HG03175 (cell line): Measurements from ENCODE around the gene VAMP5.
"Not testable (repeated sequence)": the region's sequence is repeated elsewhere in the genome, so short reads cannot be mapped to it uniquely, and the experiment has no call there.

Experiments
- ATAC-seq: cut with Tn5 transposase; IDR thresholded peaks from one replicate; pipeline ENCODE4 v1.9.1; 2021; ENCODE audit warnings: mild to moderate bottlenecking, moderate library complexity; ENCODE audit not compliant: unreplicated experiment

Gene VAMP5

GRCh38 chr2:85549826-85550225 is 34.4 kb upstream of the VAMP5 start:
- no peak for ATAC-seq

GRCh38 chr2:85550486-85550885 is 33.7 kb upstream of the VAMP5 start:
- ATAC-seq = no peak

GRCh38 chr2:85551698-85552678 is 32.2 kb upstream of the VAMP5 start:
- ATAC-seq = peak; percentile 82

GRCh38 chr2:85553184-85553583 is 31.0 kb upstream of the VAMP5 start:
- no peak for ATAC-seq

GRCh38 chr2:85554980-85555612 is 29.1 kb upstream of the VAMP5 start:
- ATAC-seq = no peak

GRCh38 chr2:85557130-85557529 is 27.1 kb upstream of the VAMP5 start:
- ATAC-seq = no peak

GRCh38 chr2:85558160-85558559 is 26.1 kb upstream of the VAMP5 start:
- ATAC-seq = no peak

- not testable (repeated sequence) for ATAC-seq
Observed at GRCh38 chr2:85560403-85560726, 23.9 kb upstream of the VAMP5 start.

GRCh38 chr2:85560812-85561279 is 23.4 kb upstream of the VAMP5 start:
- ATAC-seq = peak; percentile 11

GRCh38 chr2:85561280-85562212 is 22.7 kb upstream of the VAMP5 start, which contains the start of gene GGCX:
GGCX (minus strand) TSS chr2:85561493; CDS start chr2:85561428, 65 bp downstream.
- peak; percentile 96 for ATAC-seq

- no peak for ATAC-seq
Observed at GRCh38 chr2:85564144-85564563, 20.1 kb upstream of the VAMP5 start.

GRCh38 chr2:85566265-85566664 is 18.0 kb upstream of the VAMP5 start:
- ATAC-seq = no peak

GRCh38 chr2:85575739-85576138 is 8.5 kb upstream of the VAMP5 start:
- no peak for ATAC-seq

GRCh38 chr2:85577063-85577385 is 7.2 kb upstream of the VAMP5 start:
- no peak for ATAC-seq

- ATAC-seq = peak; percentile 58
Observed at GRCh38 chr2:85577386-85578242, 6.6 kb upstream of the VAMP5 start, which contains the start of gene VAMP8. VAMP8 (plus strand) TSS chr2:85577586; CDS start chr2:85577647, 61 bp downstream.

GRCh38 chr2:85578243-85579180 is 5.7 kb upstream of the VAMP5 start:
- ATAC-seq = peak; percentile 38

- ATAC-seq = no peak
Observed at GRCh38 chr2:85579266-85579935, 4.8 kb upstream of the VAMP5 start.

- ATAC-seq = no peak
Observed at GRCh38 chr2:85580206-85580605, 4.0 kb upstream of the VAMP5 start.
